OCI-LY3 (cell line): ENCODE measurements around the gene CPOX.

Experiments used
- H2AFZ ChIP-seq: fragments of 200-600, 300-600 bp; shearing (Covaris generic); 2 replicates; pipeline ENCODE4 v1.6.0; 2014; ENCODE audit warnings: antibody characterized with exemption, low read depth, low read length
- H3K27ac ChIP-seq: fragments of 200-600, 300-600 bp; sonication (generic); 2 replicates; pipeline ENCODE4 v1.5.1; 2014; ENCODE audit warnings: mild to moderate bottlenecking, low read length, moderate library complexity, mixed read lengths
- H3K27me3 ChIP-seq: fragments of 200-600, 300-600 bp; sonication (generic); 2 replicates; pipeline ENCODE4 v1.6.1; 2014; ENCODE audit warnings: low read depth, low read length, mixed read lengths
- H3K36me3 ChIP-seq: fragments of 200-600, 300-600 bp; sonication (generic); replicated peaks from 2 replicates; pipeline ENCODE3; 2014; ENCODE audit warnings: low read depth, low read length, mixed read lengths
- H3K4me1 ChIP-seq: fragments of 300-600, 200-600 bp; sonication (generic); 2 replicates; pipeline ENCODE4 v1.6.1; 2014; ENCODE audit warnings: low read length, mixed read lengths
- H3K4me2 ChIP-seq: fragments of 200-600, 300-600 bp; sonication (generic); 2 replicates; pipeline ENCODE4 v1.6.1; 2014; ENCODE audit warnings: low read length, mixed read lengths
- H3K4me3 ChIP-seq: fragments of 300-600, 200-600 bp; sonication (generic); 2 replicates; pipeline ENCODE4 v1.5.1; 2014; ENCODE audit warnings: antibody characterized with exemption, mild to moderate bottlenecking, low read length, moderate library complexity
- H3K79me2 ChIP-seq: fragments of 300-600, 200-600 bp; shearing (Covaris generic); 2 replicates; pipeline ENCODE4 v1.6.1; 2014; ENCODE audit warnings: mild to moderate bottlenecking, low read length, mixed read lengths
- H3K9ac ChIP-seq: fragments of 300-600, 200-600 bp; shearing (Covaris generic); 2 replicates; pipeline ENCODE4 v1.6.0; 2014; ENCODE audit warnings: mild to moderate bottlenecking, low read length, moderate library complexity
- H3K9me3 ChIP-seq: fragments of 200-600, 300-600 bp; shearing (Covaris generic); 2 replicates; pipeline ENCODE4 v1.6.1; 2014; ENCODE audit warnings: low read length, mixed read lengths; ENCODE audit not compliant: insufficient read depth
- H4K20me1 ChIP-seq: fragments of 200-600, 300-600 bp; sonication (generic); 2 replicates; pipeline ENCODE4 v1.6.1; 2016; ENCODE audit warnings: low read length, mixed read lengths; ENCODE audit not compliant: insufficient read depth
- EZH2phosphoT487 ChIP-seq: fragments of 200-600 bp; shearing (Covaris generic); IDR thresholded peaks from 2 replicates; pipeline ENCODE4 v1.6.1; 2018; ENCODE audit warnings: antibody characterized with exemption, mixed run types, low read depth
- TF ChIP-seq, protein P1 (sequence below): fragments of 200-600, 300-600 bp; sonication (generic); IDR thresholded peaks from 2 replicates; pipeline ENCODE4 v1.5.1; 2014; ENCODE audit warnings: antibody characterized with exemption, low read length, low read depth

Gene CPOX

DNA sequence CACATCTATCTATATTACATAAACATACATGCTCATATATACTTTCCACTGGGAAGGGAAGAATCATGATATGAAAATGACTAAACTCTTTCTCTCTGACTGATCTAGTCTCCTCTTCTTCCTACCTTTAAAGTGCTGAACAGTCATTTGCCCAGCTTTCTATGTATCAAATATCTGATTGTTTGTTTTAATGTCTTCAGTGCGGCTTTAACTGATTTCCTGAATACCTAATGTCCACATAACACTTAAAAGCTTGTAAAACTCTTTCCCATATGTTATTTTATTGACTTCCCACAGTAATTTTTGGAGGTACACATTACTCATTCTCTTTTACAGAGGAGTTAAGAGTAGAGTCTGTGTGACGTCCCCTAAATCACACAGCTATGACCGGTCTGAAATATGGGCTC lies 28.2 kb downstream of the CPOX start:
- Histone ChIP-seq H4K20me1 (no peaks in the 10 kb centered on the region), H3K9ac (no peak overlapping the region), H3K27ac (no peak overlapping the region), H3K4me2 (no peak overlapping the region), H3K36me3 (no peaks in the 10 kb centered on the region), H3K4me3 (no peak overlapping the region), H3K4me1 (peaks cover 28% of the 10 kb centered on the region), H3K9me3 (no peaks in the 10 kb centered on the region), H3K27me3 (peaks cover 20% of the 10 kb centered on the region), H3K79me2 (no peaks in the 10 kb centered on the region), H2AFZ (no peak overlapping the region)
- TF ChIP-seq EZH2phosphoT487, result no peak
- TF ChIP-seq, protein P1, sequence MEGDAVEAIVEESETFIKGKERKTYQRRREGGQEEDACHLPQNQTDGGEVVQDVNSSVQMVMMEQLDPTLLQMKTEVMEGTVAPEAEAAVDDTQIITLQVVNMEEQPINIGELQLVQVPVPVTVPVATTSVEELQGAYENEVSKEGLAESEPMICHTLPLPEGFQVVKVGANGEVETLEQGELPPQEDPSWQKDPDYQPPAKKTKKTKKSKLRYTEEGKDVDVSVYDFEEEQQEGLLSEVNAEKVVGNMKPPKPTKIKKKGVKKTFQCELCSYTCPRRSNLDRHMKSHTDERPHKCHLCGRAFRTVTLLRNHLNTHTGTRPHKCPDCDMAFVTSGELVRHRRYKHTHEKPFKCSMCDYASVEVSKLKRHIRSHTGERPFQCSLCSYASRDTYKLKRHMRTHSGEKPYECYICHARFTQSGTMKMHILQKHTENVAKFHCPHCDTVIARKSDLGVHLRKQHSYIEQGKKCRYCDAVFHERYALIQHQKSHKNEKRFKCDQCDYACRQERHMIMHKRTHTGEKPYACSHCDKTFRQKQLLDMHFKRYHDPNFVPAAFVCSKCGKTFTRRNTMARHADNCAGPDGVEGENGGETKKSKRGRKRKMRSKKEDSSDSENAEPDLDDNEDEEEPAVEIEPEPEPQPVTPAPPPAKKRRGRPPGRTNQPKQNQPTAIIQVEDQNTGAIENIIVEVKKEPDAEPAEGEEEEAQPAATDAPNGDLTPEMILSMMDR, result no peak

DNA sequence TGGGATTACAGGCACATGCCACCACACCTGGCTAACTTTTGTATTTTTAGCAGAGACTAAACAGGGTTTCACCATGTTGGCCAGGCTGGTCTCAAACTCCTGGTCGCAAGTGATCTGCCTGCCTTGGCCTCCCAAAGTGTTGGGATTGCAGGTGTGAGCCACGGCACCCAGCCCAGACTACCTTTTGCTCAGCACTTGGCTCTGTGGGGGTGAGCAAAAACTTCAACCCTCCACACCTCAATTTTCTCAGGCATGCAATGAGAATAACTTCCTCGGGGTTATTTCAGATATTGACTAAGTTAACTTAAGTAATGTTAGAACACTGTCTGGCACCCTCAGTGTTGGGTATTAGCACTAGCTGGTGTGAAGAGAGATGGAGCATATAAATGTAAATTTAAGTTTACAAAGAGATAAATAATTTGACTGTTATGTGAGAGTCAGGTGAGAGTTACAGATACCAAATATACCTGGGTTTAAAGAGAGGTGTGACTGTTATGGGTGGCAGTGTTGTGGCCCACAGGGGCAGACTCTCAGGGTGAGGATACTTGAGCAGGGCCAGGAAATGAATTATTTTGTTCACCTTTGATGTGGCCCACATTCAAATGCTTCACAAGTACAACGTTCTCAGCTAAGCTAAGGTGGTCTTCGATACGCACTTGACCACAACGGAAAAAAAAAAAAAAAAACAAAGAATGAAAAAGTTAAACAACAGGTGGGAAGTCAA lies 29.0 kb downstream of the CPOX start:
- Histone ChIP-seq H3K9me3 (no peaks in the 10 kb centered on the region), H3K79me2 (no peaks in the 10 kb centered on the region), H3K4me2 (no peak overlapping the region), H3K36me3 (no peaks in the 10 kb centered on the region), H2AFZ (no peak overlapping the region), H3K27ac (no peak overlapping the region), H3K27me3 (peaks cover 20% of the 10 kb centered on the region), H3K9ac (no peak overlapping the region), H3K4me1 (peaks cover 28% of the 10 kb centered on the region), H4K20me1 (no peaks in the 10 kb centered on the region), H3K4me3 (no peak overlapping the region)
- no peak for TF ChIP-seq EZH2phosphoT487
- TF ChIP-seq, protein P1, result no peak

DNA sequence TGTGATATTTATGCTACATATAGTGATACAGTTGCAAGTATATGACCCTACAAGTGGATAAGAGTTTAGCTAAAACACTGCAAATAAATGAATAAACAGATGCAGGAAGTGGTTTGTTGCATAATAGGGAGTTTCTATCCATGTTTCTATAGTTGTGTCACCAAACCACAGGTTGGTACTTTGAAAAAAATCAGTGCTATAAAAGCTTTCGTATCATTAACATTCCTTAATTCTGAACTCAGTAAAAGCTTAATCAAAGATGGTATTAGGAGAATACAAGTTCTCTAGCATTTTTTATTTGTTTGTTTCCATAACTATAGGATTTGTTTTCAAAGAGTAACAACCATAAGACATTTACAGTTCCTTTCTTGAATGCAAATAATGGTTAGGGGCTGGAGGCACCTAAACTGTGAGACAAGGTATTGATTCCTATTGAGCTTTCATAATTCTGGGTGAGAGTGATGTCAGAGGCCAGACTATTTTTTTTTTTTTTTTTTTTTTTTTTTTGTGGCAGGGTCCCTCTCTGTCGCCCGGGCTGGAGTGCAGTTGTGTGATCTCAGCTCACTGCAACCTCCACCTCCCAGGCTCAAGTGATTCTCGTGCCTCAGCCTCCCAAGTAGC lies 29.6 kb downstream of the CPOX start:
- Histone ChIP-seq H3K9me3 (no peaks in the 10 kb centered on the region), H2AFZ (no peak overlapping the region), H3K27ac (no peak overlapping the region), H3K4me1 (peaks cover 28% of the 10 kb centered on the region), H3K4me2 (0 out of 2 replicates have a peak overlapping the region, but pooled peaks have one; percentile 0), H3K27me3 (peaks cover 20% of the 10 kb centered on the region), H3K79me2 (no peaks in the 10 kb centered on the region), H3K9ac (no peak overlapping the region), H3K4me3 (no peak overlapping the region), H3K36me3 (no peaks in the 10 kb centered on the region), H4K20me1 (no peaks in the 10 kb centered on the region)
- TF ChIP-seq, protein P1, result no peak
- TF ChIP-seq EZH2phosphoT487, result no peak

DNA sequence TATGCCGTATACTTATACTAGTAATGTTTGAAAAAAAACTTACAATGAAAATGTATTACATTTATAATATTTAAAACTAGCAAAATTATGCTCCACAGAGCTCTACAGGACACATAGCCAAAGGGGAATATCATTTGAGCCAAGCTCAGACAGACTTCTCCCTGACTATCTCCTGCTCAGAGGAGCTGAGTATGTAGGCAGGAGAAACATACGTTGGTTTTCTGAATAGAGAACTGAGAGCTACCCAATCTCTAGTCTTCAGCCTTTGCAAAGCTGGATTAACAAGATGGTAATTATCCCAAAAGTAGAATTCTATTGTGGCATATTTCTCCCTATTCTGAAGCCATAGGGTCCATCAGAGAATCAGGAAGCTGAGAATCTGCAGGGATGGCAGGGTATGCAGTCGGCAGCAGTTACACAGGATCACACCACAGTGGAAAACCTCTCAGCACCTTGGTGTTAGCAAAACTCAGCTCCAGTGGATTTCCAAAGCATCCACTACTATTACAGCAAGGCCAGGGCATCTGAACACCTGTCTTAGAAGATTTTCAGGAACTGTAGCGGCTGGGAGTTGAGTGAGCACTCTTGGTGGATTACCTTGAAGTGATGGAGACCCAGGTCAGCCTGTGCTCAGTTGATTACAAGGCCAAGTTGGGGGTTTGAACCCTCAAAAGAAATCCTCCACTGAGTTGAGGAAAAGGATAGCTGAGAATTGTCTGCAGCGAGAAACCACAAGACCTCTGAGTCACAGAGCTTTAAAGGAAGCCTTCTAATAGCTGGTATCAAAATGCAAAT lies 31.5 kb downstream of the CPOX start:
- no peak overlapping the region for H3K4me3 ChIP-seq
- TF ChIP-seq EZH2phosphoT487, result no peak
- TF ChIP-seq, protein P1, result no peak
- H3K9ac ChIP-seq, result no peak overlapping the region
- no peak overlapping the region for H3K4me2 ChIP-seq
- no peaks in the 10 kb centered on the region for H3K79me2 ChIP-seq
- no peak overlapping the region for H2AFZ ChIP-seq
- H3K4me1 ChIP-seq, result peaks cover 37% of the 10 kb centered on the region
- no peaks in the 10 kb centered on the region for H3K36me3 ChIP-seq
- no peaks in the 10 kb centered on the region for H4K20me1 ChIP-seq
- peaks cover 36% of the 10 kb centered on the region for H3K27me3 ChIP-seq
- no peaks in the 10 kb centered on the region for H3K9me3 ChIP-seq
- H3K27ac ChIP-seq, result no peak overlapping the region
